ENCODE results near the gene TUBA4A.
"Not testable (repeated sequence)": the region's sequence is repeated elsewhere in the genome, so short reads cannot be mapped to it uniquely, and the experiment has no call there.

TUBA4A gene

GRCh38 chr2:219210886-219211362 is 42.8 kb downstream of the TUBA4A start:
- DNase-seq (ENCODE audit: low read depth): no peak

GRCh38 chr2:219210196-219210885 is 43.4 kb downstream of the TUBA4A start:
- no peak for DNase-seq (ENCODE audit: low read depth)

- DNase-seq (ENCODE audit: low read depth): no peak
Measured at GRCh38 chr2:219209236-219210195, 44.2 kb downstream of the TUBA4A start.

GRCh38 chr2:219207884-219208740 is 45.6 kb downstream of the TUBA4A start:
- DNase-seq (ENCODE audit: low read depth): peak; percentile 34

GRCh38 chr2:219207134-219207883 is 46.4 kb downstream of the TUBA4A start:
- peak; percentile 7 for DNase-seq (ENCODE audit: low read depth)

- peak; percentile 83 for DNase-seq (ENCODE audit: low read depth)
Measured at GRCh38 chr2:219206328-219207133, 47.2 kb downstream of the TUBA4A start, which contains the start of gene ZFAND2B. Gene ZFAND2B, plus strand, starts transcription at chr2:219206782. Its CDS starts 206 bp downstream, at chr2:219206988.

GRCh38 chr2:219205981-219206327 is 47.8 kb downstream of the TUBA4A start:
- no peak for DNase-seq (ENCODE audit: low read depth)

- DNase-seq (ENCODE audit: low read depth): no peak
Measured at GRCh38 chr2:219205165-219205538, 48.6 kb downstream of the TUBA4A start.

GRCh38 chr2:219204425-219205164 is 49.1 kb downstream of the TUBA4A start:
- DNase-seq (ENCODE audit: low read depth): no peak

GRCh38 chr2:219201331-219201730 is 52.4 kb downstream of the TUBA4A start:
- not testable (repeated sequence) for DNase-seq (ENCODE audit: low read depth)

- not testable (repeated sequence) for DNase-seq (ENCODE audit: low read depth)
Measured at GRCh38 chr2:219200502-219201326, 53.0 kb downstream of the TUBA4A start.

Measured in amniotic epithelial cell (primary cell).